ENCODE measurements around the gene NDOR1.

DNA sequence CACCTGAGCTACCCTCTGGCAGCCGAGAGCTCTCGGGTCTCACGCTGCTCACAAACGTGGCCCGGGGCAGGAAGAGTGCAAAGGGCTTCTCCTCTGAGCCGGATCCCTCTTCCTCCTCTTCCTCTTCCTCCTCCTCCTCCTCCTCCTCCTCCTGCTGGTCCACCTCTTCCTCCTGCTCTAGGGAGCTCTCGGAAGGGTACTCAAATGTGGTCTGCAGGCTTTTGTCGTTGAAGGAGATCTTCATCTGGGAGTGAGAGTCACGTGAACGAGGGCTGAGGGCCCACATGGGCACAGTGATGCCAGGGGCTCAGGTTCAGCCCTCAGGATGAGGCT, 13.1 kb upstream of the NDOR1 start:
- TF ChIP-seq FOSL1 (IDR thresholded peaks at IDR 0.05; ENCODE audit: insufficient read depth, low read depth, low read length) (no peak), CBX5 (IDR thresholded peaks at IDR 0.05; ENCODE audit: low read depth, low read length) (no peak), EP300 (IDR thresholded peaks at IDR 0.05; ENCODE audit: borderline replicate concordance in 1 of 2, low read depth in 2 of 2, low read length in 2 of 2) (no peak), POLR2A (IDR thresholded peaks at IDR 0.05; ENCODE audit: control extremely low read depth in 1 of 2, low read depth in 2 of 2, low read length in 2 of 2) (no peak), TEAD4 (IDR thresholded peaks at IDR 0.05; ENCODE audit: low read depth, low read length) (no peak)
- TF ChIP-seq, protein P1, sequence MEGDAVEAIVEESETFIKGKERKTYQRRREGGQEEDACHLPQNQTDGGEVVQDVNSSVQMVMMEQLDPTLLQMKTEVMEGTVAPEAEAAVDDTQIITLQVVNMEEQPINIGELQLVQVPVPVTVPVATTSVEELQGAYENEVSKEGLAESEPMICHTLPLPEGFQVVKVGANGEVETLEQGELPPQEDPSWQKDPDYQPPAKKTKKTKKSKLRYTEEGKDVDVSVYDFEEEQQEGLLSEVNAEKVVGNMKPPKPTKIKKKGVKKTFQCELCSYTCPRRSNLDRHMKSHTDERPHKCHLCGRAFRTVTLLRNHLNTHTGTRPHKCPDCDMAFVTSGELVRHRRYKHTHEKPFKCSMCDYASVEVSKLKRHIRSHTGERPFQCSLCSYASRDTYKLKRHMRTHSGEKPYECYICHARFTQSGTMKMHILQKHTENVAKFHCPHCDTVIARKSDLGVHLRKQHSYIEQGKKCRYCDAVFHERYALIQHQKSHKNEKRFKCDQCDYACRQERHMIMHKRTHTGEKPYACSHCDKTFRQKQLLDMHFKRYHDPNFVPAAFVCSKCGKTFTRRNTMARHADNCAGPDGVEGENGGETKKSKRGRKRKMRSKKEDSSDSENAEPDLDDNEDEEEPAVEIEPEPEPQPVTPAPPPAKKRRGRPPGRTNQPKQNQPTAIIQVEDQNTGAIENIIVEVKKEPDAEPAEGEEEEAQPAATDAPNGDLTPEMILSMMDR (IDR thresholded peaks at IDR 0.05; ENCODE audit: control extremely low read depth in 1 of 3, insufficient read depth in 1 of 3, low read depth in 1 of 3, low read length in 3 of 3): no peak
- TF ChIP-seq, protein P2, sequence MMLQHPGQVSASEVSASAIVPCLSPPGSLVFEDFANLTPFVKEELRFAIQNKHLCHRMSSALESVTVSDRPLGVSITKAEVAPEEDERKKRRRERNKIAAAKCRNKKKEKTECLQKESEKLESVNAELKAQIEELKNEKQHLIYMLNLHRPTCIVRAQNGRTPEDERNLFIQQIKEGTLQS (IDR thresholded peaks at IDR 0.05; ENCODE audit: insufficient read depth, low read depth, low read length): no peak

All from H1 (cell line).